Activated CD4-positive, CD25-positive, alpha-beta regulatory T cell treated with anti-CD3 and anti-CD28 coated beads, Interleukin-2, amount 50 U/mL, for 72 hours (primary cell): ENCODE results near the gene WAC.
"Not testable (repeated sequence)": the region's sequence is repeated elsewhere in the genome, so short reads cannot be mapped to it uniquely, and the experiment has no call there.

Experiments used
- DNase-seq: peaks from one replicate; pipeline ENCODE4 v3.0.0; 2021

The WAC gene

DNA sequence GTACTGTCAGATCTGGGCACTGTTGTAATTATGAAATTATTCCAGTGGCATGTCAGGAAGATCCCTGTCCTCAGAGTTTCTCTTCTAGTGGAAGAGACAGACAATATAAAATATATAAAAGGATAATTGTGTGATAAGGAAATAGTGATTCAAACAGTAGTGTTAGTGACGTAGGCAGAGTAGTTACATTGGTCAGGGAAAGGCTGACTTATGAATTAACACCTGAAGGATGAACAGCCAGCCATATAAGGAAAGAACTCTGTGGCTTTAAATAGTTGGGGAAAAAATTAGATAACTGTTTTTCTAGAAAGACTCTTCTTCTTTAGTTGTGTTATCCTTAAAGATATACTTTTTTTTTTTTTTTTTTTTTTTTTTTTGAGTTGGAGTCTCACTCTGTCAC is 37.7 kb downstream of the WAC start:
- no peak for DNase-seq

DNA sequence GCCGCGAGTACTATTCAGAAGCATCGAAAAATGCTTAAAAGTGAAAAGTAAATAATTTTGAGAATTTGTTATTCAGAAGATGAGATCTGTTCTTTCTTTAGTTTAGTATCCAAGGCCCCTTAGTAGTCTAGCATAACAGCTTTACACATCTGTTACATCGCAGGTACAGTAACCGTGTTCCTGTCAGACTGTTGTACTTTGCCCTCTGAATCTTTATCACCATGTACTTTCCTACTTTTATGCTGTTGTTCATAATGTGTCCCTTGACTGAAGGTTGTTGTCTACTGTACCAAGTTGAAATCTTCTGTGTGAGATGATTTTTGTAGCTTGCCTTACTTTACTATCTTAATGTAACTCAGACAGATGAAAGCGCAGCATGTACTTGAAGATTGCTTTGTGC is 38.3 kb downstream of the WAC start:
- DNase-seq: no peak

DNA sequence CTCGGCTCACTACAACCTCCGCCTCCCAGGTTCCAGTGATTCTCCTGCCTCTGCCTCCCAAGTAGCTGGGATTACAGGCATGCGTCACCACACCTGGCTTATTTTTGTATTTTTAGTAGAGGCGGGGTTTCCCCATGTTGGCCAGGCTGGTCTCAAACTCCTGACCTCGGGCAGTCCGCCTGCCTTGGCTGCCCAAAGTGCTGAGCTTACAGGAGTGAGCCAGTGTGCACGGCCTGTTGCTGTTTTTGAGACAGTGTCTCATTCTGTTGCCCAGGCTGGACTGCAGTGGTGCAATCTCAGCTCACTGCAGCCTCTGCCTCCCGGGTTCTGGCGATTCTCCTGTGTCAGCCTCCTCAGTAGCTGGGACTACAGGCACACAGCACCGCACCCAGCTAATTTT is 41.3 kb downstream of the WAC start:
- not testable (repeated sequence) for DNase-seq

DNA sequence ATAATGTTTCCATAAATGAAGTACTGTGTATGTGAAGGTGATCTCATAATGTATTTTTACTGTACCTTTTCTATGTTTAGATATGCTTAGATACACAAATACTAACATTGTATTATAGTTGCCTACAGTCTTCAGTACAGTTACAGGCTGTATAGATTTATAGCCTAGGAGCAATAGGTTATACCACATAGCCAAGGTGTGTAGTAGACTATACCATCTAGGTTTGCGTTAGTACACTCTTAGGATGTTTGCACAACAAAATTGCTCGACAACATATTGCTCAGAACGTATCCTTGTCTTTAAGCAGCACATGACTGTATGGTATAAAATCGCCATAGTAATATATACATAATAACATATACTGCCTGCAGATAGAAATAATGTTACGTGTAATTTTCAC is 42.9 kb downstream of the WAC start:
- no peak for DNase-seq

DNA sequence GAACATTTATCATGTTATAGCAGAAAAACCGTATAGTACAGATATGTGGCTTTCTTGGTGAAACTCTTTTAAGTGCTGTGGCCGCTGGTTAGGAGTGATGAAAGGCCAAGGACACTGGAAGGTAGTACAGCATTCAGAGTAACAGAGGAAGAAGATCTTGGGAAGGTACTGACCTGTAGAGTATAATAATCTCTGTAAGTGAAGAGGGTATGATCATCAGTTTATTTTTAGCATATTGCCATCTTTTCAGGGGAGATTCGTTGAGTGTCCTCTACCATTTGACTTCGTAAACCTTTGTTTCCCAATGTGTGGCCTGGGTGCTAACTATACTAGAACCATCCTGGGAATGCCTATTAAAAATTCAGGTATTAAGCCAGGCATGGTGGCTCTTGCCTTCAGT is 44.6 kb downstream of the WAC start:
- DNase-seq: no peak

DNA sequence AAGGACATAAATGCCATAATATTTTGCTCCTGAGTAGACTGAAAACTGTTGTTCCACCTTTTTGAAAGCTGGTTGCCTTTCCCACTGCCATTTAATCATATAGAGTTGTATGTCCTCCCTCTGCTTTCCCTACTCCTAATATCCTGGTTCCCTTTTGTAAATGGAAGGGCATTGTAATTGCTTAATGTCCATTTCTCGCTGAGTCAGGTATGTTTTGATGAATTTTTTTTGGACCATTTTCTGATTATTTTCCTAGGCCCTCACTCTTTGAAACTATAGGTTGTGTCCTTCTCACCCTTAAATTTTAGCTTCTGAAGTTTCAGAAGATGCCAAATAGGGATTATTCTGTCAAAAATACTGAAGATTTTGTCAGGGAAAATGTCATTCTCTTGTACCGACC is 45.5 kb downstream of the WAC start:
- DNase-seq: no peak

DNA sequence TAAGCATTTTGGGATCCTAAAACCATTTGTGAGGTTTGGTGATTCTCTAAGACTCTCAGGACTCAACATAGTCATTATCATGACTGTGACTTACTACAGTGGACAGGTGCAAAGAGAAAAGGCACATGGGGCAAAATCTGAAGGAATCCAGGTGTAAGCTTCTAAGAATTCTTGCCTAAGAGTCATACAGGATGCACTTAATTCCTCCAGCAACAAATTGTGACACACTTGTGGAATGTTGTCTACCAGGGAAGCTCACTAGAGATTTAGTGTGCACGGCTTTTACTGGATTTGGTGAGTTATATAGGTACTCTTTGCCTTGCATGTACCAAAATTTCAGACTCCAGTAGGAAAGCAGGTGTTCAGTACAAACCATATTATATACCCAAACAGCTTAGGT is 47.9 kb downstream of the WAC start:
- DNase-seq: no peak

DNA sequence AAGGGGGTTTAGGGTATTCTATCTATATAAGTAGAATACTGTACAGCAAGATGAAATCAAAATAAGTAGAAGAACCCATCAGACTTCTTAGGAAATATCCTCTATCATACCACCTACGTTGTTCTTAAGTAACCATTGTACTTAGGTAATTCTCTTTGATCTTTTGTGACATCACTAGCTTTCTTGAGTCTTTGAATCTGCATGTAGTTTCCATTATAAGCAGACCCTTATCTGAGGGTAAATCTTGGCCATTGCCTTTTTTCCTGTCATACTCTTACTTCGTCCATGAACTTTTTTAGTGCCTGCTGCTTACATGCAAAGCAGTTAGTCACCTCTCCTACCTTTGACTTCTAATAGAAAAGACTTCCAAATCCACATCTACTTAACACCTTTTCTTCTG is 49.0 kb downstream of the WAC start:
- DNase-seq: no peak

DNA sequence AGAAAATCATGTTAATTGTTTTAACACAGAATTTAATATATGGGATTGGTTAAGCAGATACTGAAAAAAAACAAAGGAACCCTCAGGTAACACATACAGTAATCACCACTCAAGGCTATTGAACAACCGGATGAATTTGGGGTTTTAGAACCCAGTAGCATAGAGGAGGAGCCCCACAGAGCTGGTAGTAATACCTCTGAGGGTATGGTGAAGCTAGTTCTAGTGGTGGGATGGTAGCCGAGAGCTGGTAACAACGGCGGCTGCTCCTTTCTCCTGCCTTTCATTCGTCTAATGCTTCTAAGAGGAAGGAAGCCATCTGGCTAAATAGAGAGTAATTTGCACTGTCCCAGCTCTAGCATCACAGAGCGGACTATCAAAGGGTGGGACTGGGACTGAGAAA is 52.2 kb downstream of the WAC start:
- DNase-seq: no peak

DNA sequence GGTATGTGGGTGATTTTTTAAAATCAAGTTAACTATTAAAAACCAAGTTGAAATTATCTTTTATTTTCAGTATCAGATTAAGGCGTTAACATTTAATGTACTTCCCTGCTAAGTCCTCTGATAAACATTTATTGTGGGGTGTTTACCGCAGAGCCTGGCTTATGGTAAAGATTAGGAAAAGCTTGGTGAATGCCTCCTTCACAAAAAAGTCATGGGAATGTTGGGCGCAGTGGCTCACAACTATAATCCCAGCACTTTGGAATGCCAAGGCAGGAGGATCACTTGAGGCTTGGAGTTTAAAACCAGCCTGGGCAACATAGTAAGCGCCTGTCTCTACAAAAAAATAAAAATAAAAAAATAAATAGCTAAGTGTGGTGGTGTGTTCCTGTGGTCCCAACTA is 53.3 kb downstream of the WAC start:
- no peak for DNase-seq

DNA sequence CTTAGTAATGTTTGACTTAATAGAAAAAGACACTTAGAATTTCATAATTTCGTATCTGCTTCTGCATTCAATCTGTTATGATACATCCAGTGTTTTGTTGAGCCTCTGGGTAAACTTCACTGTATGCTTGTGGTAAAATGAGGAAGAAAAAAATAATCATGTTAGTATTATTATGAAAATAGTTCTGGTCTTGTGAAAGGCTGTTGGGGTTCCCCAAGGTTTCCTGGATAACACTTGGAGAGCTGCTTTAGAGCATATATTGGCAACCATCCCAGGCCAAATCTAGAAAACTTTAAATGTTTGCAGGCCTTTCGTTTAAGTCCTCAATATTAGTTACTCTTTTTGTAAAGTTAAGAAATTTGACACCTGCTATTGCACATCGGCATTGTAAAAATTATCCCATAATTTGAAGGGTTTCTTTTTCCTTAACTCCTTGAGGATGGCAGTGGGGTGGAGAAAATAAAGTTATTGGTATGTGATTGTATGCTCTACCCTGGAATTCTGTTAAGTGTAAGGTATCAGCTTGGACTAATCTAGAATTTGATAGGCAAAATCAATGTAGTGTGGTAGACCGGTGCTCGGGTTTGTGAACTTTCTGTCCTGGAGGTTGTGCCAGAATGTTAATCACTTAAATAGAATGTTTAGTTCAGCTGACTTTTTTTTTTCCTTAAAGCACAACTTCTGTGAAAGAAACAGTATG is 54.5 kb downstream of the WAC start:
- no peak for DNase-seq

DNA sequence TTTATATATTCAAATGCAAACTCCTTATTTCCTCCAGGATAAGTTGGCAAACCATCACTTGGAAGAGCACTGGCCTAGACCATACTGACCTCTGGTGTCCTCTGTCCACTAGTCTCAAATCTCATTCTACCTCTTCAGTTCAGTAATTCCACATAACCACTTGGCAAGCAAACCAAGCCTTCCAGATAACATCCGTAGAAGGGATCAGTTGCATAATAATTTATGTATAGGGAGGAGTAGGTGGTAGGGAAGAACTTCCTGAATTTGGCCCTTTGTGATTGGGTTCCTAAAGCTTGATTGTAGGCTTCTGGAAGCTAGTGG is 55.0 kb downstream of the WAC start:
- no peak for DNase-seq

DNA sequence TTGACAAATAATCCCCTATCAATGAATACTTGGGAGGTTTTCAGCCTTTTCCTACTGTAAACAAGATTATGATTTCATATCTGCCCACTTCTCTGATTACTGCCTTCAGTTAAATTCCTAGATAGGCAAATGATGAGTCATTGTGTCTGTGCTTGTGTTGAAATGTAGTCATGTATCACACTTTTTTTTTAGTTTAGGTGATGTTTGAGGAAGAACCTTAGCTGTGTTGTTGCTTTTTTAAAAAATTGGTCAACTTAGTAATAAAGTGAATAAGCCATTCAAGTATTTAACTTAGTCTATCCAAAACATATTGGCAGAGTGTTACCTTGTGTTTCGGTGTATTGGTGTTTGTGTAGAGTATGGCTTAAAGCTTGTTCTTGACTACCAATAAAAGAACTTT is 60.0 kb downstream of the WAC start:
- no peak for DNase-seq

DNA sequence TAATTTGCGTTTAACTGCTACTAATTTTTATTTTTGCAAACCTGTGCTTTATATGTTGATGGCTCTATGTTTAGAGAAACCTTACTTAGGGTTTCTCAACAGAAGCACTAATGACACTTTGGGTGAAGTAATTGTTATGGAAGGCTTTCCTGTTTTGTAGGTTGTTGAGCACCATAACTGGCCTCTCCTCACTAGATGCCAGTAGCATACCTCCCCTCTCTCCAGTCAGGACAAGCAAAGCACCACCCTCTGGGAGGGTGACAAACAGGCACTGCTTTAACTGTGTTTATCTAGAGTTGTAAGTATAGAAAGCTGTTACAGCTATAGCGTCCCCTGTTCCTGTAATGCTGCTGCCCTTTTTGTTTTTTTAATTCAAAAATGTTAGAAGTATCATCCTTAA is 60.9 kb downstream of the WAC start:
- DNase-seq: no peak

DNA sequence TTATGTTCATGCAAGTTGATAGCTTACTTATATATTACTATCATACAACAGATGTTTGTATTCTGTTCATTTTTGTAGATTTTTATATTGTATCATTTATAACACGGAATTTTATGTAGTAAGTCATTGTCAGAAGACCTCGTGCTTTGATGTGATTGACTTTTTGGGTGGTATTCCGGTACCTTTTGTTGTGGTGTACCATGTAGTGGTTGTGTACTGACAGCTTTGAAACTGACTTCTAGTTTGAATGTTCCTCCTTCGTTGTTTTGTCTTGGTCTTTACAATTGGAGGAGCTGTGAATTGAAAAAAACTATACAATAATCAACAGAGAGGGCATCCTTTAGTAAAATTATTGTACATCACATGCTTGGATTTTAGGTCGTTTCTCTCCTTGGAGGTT is 61.5 kb downstream of the WAC start:
- no peak for DNase-seq

DNA sequence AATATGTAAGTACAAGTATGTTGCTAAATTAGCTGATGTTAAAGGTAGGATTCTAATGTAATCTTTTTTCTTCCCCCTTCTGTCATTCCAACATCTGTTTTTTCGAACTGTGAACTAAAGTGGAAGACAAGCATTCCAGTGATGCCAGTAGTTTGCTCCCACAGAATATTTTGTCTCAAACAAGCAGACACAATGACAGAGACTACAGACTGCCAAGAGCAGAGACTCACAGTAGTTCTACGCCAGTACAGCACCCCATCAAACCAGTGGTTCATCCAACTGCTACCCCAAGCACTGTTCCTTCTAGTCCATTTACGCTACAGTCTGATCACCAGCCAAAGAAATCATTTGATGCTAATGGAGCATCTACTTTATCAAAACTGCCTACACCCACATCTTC is 62.7 kb downstream of the WAC start:
- no peak for DNase-seq

DNA sequence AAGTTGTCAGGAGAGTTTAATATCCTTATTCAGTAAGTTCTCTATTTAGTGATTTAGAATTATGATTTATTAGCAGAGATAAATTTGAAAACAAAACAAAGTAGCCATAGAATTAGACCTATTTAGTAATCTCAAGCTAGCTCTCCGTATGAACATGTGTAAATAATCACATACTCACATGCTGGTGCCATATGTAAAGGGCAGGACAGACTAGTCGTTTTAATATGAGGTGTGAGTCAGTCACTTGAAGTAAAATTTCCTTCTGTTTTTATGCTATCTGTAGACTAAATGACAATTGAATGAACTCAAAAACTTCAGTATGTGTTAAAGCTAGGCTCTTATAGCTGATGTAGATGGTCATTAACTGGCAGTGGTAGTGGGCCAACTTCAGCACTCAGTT is 67.1 kb downstream of the WAC start:
- DNase-seq: no peak

DNA sequence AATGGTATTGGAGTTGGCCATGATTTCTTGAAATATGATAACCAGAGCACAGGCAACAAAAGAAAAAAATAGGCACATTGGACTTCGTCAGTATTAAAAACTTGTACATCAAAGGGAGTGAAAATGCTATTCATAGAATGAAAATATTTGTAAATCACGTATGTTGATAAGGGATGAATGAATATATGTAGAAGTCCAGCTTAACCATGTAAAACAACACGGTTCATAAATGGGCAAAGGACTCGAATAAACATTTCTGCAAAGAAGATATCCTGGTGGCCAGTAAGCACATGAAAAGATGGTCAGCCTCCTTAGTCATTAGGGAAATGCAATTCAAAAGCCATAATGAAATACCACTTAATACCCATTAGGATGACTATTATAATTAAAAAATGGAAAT is 68.1 kb downstream of the WAC start:
- DNase-seq: no peak

DNA sequence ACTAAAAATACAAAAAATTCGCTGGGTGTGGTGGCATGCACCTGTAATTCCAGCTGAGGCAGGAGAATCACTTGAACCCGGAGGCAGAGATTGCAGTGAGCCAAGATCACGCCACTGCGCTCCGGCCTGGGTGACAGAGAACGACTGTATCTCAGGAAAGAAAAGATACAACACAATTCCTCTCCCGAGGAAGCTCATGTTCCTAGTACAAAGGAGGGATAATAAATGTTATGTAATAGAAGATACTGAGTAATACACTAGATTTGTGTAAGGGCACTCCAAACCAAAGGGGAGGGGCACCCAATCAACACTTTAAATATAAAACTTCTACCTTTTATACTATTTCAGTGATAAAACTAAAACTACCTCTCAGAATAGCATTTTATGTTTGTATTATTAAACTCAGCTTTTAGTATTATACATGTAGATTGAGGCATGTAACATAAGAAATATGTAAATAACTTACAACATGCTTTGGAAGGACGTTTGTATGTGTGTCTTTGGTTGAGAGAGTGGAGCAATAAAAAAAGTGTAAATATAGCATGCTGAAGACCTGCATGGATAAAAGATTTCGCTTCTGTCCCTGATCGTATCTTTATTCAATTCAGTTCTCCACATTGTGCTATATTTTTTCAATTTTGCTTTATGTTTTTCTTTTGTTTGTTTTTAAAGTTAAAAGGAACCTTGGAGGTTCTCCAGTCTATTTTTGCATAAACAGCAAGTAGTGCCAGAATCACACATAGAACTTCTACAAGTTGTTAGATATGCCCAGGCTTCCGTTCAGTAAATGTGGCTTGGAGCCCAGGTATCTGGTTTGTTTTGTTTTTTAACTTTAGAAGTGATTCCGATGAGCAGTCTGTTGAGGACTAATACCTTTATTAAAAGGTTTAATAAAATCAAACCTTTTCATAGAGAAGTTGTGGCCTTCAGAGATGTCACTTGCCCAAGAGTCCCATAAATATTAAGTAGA is 71.9 kb downstream of the WAC start:
- DNase-seq: no peak

DNA sequence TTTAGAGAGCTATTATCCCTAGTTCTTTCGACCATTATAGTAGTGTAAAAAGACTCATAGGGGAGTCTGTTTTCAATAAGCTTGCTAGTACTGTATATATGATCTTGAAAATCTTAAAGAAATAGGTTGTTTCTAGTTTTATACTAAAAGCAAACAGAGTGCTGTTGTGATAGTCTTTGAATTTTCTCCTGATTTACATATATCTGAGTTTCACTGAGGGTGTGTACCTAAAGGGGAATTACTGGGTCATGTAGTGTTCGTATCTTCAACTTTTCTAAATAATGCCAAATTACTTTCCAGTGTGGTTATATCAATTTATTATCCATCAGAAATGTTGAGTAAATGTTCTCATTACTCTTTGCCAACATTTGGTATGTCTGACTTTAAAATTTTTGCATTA is 73.7 kb downstream of the WAC start:
- no peak for DNase-seq

DNA sequence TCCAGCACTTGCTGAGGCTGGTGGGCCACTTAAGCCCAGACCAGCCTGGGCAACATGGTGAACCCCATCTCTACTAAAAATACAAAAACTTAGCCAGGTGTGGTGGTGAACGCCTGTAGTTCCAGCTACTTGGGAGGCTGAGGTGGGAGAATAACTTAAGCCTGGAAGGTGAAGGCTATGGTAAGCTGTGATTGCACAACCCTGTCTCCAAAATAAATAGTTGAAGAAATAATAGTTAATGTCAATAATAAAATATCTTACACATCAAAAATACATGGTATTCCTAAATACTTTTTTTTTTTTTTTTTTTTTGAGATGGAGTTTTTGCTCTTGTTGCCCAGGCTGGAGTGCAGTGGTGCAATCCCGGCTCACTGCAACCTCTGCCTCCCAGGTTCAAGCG is 76.7 kb downstream of the WAC start:
- DNase-seq: not testable (repeated sequence)

DNA sequence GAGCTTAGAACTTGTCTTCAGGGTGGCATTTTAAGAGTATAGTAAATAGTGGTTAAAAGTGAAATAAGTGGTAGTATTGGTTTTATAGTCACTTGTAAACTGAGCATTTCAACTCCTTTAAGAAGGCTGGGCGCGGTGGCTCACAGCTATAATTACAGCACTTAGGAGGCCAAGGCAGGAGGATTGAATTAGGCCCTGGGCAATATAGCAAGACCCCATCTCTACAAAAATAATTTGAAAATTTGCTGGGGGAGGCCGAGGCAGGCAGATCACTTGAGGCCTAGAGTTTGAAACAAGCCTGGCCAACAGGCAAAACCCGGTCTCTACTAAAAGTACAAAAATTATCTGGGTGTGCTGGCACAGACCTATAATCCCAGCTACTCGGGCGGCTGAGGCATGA is 80.0 kb downstream of the WAC start:
- DNase-seq: no peak

DNA sequence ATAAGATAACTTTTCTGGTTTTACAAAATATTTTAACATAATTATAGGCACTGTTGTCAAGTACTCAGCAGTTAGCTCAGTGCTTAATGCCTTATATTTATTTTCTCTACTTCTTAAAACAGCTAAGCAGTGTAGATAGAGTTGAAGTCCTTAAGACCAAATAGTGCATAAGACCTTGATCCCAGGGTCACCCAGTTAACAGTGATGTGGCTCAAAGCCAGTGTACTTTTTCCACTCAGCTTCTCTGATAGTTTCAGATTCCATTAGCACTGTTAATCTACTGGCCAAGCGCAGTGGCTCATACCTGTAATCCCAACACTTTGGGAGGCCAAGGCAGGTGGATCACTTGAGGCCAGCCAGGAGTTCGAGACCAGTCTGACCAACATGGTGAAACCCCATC is 83.6 kb downstream of the WAC start:
- no peak for DNase-seq

DNA sequence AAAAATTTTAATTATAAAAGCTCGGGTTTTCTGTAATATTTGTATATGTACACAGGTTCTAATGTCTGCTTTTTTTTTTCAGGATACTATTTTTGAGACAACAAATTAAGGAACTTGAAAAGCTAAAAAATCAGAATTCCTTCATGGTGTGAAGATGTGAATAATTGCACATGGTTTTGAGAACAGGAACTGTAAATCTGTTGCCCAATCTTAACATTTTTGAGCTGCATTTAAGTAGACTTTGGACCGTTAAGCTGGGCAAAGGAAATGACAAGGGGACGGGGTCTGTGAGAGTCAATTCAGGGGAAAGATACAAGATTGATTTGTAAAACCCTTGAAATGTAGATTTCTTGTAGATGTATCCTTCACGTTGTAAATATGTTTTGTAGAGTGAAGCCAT is 86.5 kb downstream of the WAC start:
- DNase-seq: no peak

DNA sequence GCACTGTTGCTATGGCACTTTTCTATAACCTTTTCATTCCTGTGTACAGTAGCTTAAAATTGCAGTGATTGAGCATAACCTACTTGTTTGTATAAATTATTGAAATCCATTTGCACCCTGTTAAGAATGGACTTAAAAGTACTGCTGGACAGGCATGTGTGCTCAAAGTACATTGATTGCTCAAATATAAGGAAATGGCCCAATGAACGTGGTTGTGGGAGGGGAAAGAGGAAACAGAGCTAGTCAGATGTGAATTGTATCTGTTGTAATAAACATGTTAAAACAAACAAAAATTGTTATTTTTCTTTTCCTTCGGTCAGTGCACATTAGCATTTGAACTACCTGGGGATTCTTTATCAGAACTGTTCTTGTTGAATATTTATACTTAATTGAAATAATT is 87.3 kb downstream of the WAC start:
- DNase-seq: no peak
